Lung (tissue), 12 donors: ENCODE results near the gene ZBTB34. TPM values are rescaled to one million over a fixed set of nuclear protein-coding genes. Genes with fewer than 3 reads are reported as not detected.

ENCODE experiments used
- ATAC-seq: fragments of 200-7000 bp; cut with Tn5 transposase; one replicate; pipeline ENCODE4 v1.9.1; 2020; ENCODE audit warnings: moderate number of reproducible peaks; ENCODE audit not compliant: insufficient read depth, low FRiP score
- DNase-seq, 3 donors: peaks; one replicate each; pipeline ENCODE4 v3.0.0-alpha.2; 2013 to 2017
- H3K27ac ChIP-seq, 2 donors: one replicate each; pipeline ENCODE4 v1.5.1; 2013; ENCODE audit warnings: mild to moderate bottlenecking in 2 of 2, moderate library complexity in 2 of 2, control low read depth in 1 of 2, inconsistent platforms in 1 of 2, low read depth in 1 of 2, low read length in 1 of 2
- H3K27me3 ChIP-seq, 3 donors: one replicate each; pipeline ENCODE4 v1.5.1; 2013; ENCODE audit warnings: low read length in 2 of 3; ENCODE audit not compliant: control insufficient read depth in 3 of 3, insufficient read depth in 3 of 3
- H3K36me3 ChIP-seq, 4 donors: one replicate each; pipeline ENCODE4 v1.5.1; 2013; ENCODE audit warnings: low read length in 4 of 4, mild to moderate bottlenecking in 1 of 4, moderate library complexity in 1 of 4; ENCODE audit not compliant: control insufficient read depth in 4 of 4, insufficient read depth in 4 of 4
- H3K4me1 ChIP-seq, 5 donors: one replicate each; pipeline ENCODE4 v1.5.1; 2013; ENCODE audit warnings: low read length in 5 of 5, mild to moderate bottlenecking in 2 of 5, moderate library complexity in 1 of 5; ENCODE audit not compliant: control insufficient read depth in 5 of 5, insufficient read depth in 5 of 5
- H3K4me3 ChIP-seq: one replicate; pipeline ENCODE4 v1.5.1; 2013; ENCODE audit warnings: mild to moderate bottlenecking, control low read depth, moderate library complexity
- H3K9ac ChIP-seq, 2 donors: one replicate each; pipeline ENCODE4 v1.5.1; 2013; ENCODE audit warnings: low read length in 2 of 2, control low read depth in 1 of 2; ENCODE audit not compliant: insufficient read depth in 1 of 2
- H3K9me3 ChIP-seq, 4 donors: one replicate each; pipeline ENCODE4 v1.5.1; 2013; ENCODE audit warnings: low read length in 3 of 4, mild to moderate bottlenecking in 1 of 4, moderate library complexity in 1 of 4; ENCODE audit not compliant: control insufficient read depth in 4 of 4, insufficient read depth in 3 of 4
- CTCF ChIP-seq: IDR thresholded peaks from 2 replicates; pipeline ENCODE4 v1.5.1; 2012; ENCODE audit warnings: mild to moderate bottlenecking; ENCODE audit errors: control extremely low read depth, extremely low read depth
- WGBS, 2 donors: extraction: QIAGEN DNeasy Blood & Tissue Kit; methylation state at CpG; one replicate each; pipeline ENCODE4 v1.1.7; 2013; 5-methylcytosine and 5-hydroxymethylcytosine counted together
- polyA plus RNA-seq, 2 donors: library from polyadenylated mRNA; stranded (reverse); fragments of 200-250 nt; gene quantifications; one replicate each; pipeline ENCODE4 v1.2.1, GENCODE V29; 2013
- total RNA-seq, 2 donors: library from RNA; depleted of rRNA in 1 of 2; stranded (reverse); fragments of >200 nt in 1 of 2; gene quantifications; one replicate each; pipeline ENCODE4 v1.2.1, GENCODE V29; 2014 to 2021
- donor health status: control.
- donor health status: control.
- donor health status: Bipolar disorder and iron deficiency.
- donor health status: healthy.
- donor health status: DM: yes; HTN: yes; CAD: no.

The ZBTB34 gene
- total and polyA plus RNA-seq, 4 donors, result 3.2 to 35.6 (median 7.7) TPM

- DNase-seq (peak; percentile 23 to 25 (median 24)), ATAC-seq (peak; percentile 12)
- Histone ChIP-seq H3K4me1 (peaks cover 3 to 22% (median 11%) of the 10 kb centered on the region in 5 donors), H3K36me3 (peaks cover 0 to 9% (median 3%) of the 10 kb centered on the region in 4 donors), H3K27ac (peak overlapping the region; percentile 87 to 93), H3K9me3 (no peaks in the 10 kb centered on the region), H3K4me3 (peak overlapping the region; percentile 80), H3K9ac (peak overlapping the region; percentile 48 to 89), H3K27me3 (no peaks in the 10 kb centered on the region)
- TF ChIP-seq CTCF, result no peak
- WGBS, 2 donors, result 0% methylated on average over 23 to 71 of the region's 71 CpGs
Observed at GRCh38 chr9:126860757-126861466, 473 bp downstream of the ZBTB34 start.

GRCh38 chr9:126861707-126862103, 1.3 kb downstream of the ZBTB34 start:
- ATAC-seq (no peak), DNase-seq (peak; percentile 54 to 92 (median 89))
- WGBS, 2 donors, result 1 to 8% methylated on average over 3 of the region's 3 CpGs
- H3K4me1 ChIP-seq, result peaks cover 3 to 22% (median 11%) of the 10 kb centered on the region in 5 donors
- peaks cover under 1 to 14% (median 5%) of the 10 kb centered on the region in 4 donors for H3K36me3 ChIP-seq
- no peaks in the 10 kb centered on the region for H3K27me3 ChIP-seq
- H3K9ac ChIP-seq, result peak overlapping the region; percentile 16 to 89
- H3K4me3 ChIP-seq, result peak overlapping the region; percentile 80
- H3K27ac ChIP-seq, result no peak overlapping the region
- no peaks in the 10 kb centered on the region for H3K9me3 ChIP-seq
- TF ChIP-seq CTCF, result no peak

GRCh38 chr9:126862104-126862761, 1.8 kb downstream of the ZBTB34 start:
- 10 to 22% methylated on average over 11 of the region's 11 CpGs for WGBS, 2 donors
- Histone ChIP-seq H3K36me3 (peaks cover 4 to 16% (median 5%) of the 10 kb centered on the region in 4 donors), H3K27me3 (no peaks in the 10 kb centered on the region), H3K27ac (peak overlapping the region in 1 of 2 donors; percentile 7), H3K4me3 (no peak overlapping the region), H3K9ac (peak overlapping the region; percentile 16 to 89), H3K4me1 (peaks cover 3 to 22% (median 11%) of the 10 kb centered on the region in 5 donors), H3K9me3 (no peaks in the 10 kb centered on the region)
- no peak for TF ChIP-seq CTCF
- DNase-seq (peak in 1 of 3 donors; percentile 47), ATAC-seq (no peak)
